Measurements from ENCODE around the gene MYLIP.

Gene MYLIP

DNA sequence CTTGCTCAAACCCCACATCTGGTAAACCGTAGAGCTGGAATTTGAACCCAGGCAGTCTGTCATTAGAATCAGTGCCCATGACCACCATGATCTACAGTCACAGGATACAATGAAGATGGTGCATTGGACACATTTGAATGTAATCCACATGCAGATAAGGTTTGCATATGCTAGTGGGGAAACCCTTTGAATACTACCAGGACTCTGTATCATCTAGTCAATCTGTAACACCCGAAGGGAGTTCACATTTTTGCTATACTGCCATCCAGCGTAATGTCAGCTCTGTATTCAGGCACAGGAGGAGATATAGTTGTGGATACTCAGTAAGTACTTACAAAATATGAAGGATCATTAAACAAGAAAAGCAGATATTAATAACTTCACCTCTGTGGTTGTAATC is 40.5 kb upstream of the MYLIP start:
- TF ChIP-seq, protein P1, sequence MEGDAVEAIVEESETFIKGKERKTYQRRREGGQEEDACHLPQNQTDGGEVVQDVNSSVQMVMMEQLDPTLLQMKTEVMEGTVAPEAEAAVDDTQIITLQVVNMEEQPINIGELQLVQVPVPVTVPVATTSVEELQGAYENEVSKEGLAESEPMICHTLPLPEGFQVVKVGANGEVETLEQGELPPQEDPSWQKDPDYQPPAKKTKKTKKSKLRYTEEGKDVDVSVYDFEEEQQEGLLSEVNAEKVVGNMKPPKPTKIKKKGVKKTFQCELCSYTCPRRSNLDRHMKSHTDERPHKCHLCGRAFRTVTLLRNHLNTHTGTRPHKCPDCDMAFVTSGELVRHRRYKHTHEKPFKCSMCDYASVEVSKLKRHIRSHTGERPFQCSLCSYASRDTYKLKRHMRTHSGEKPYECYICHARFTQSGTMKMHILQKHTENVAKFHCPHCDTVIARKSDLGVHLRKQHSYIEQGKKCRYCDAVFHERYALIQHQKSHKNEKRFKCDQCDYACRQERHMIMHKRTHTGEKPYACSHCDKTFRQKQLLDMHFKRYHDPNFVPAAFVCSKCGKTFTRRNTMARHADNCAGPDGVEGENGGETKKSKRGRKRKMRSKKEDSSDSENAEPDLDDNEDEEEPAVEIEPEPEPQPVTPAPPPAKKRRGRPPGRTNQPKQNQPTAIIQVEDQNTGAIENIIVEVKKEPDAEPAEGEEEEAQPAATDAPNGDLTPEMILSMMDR (IDR thresholded peaks at IDR 0.05; ENCODE audit: borderline replicate concordance, insufficient read depth, low read depth, low read length) = no peak
- H3K4me3 ChIP-seq (ENCODE audit: low read depth, low read length) = no peak overlapping the region

DNA sequence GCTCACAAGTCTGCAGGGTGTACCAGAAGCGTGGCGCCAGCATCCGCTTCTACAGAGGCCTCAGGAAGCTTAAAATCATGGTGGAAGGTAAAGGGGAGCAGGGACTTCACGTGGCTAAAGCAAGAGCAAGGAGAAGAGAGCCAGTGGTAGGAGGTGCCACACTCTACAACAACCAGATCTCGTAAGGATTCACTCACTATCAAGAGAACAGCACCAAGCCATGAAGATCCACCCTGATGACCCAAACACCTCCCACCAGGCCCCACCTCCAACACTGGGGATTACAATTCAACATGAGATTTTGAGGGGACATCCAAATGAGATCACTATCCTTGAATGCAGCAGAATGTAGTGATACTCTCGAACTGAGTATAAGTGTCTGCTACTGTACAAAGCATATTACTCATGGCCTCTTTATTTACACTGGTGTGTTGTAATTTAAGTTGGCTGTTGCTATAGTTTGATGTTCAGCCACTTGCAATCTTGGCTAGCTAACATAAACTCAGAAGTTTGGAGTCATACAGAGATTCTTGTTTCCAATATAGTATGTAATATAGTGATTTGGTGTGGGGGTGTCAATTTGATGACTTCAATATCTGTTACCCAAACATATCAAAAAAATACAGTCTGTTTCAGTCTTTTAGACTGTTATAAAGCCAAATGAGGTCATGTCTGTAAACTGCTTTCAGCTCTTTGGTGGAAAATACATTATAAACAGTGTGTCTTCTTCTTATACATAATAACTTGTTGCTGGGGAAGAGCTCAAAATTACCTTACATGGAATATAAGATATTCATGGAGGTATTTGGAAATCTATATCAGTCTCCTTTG is 39.4 kb upstream of the MYLIP start:
- TF ChIP-seq, protein P1 (IDR thresholded peaks at IDR 0.05; ENCODE audit: borderline replicate concordance, insufficient read depth, low read depth, low read length) = no peak
- H3K4me3 ChIP-seq (ENCODE audit: low read depth, low read length) = no peak overlapping the region

DNA sequence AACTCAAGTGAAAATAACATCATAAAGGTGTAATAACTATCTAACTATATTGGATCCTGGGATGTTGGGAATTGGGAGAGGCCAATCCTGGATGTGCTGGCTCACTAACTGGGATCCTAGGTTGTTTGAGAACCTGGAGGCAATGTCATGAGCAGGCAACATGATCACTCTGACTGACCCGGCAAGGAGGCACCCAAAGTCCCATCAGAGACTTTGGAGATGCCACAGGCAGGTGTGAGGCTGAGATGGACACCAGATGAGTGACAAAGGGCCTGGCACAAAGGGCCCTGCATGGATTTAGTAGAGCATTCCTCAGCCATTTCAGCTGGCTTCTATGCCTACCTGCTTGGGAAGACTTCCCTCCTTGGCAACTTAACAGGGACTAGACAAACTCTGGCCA is 38.4 kb upstream of the MYLIP start:
- TF ChIP-seq, protein P1 (IDR thresholded peaks at IDR 0.05; ENCODE audit: borderline replicate concordance, insufficient read depth, low read depth, low read length) = no peak
- H3K4me3 ChIP-seq (ENCODE audit: low read depth, low read length) = no peak overlapping the region

DNA sequence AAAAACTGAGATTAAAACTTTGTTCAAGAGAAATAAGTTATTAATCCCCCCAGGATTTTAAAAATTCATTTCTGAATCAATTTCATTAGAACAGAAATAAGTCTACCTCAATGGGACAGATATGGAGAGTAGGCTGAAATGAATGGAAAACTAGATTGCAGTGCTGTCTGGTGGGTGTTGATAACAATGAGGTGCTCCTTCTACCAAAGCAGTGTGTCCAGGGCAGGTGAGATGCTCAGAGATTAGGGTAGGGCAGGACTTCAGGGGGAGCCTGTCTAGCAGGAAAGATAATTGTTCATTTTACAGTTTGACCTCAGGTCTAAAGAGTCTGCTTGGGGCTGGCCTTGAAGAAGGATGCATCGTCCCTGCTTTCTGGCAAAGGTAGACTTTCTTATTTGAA is 38.0 kb upstream of the MYLIP start:
- TF ChIP-seq, protein P1 (IDR thresholded peaks at IDR 0.05; ENCODE audit: borderline replicate concordance, insufficient read depth, low read depth, low read length) = no peak
- no peak overlapping the region for H3K4me3 ChIP-seq (ENCODE audit: low read depth, low read length)

DNA sequence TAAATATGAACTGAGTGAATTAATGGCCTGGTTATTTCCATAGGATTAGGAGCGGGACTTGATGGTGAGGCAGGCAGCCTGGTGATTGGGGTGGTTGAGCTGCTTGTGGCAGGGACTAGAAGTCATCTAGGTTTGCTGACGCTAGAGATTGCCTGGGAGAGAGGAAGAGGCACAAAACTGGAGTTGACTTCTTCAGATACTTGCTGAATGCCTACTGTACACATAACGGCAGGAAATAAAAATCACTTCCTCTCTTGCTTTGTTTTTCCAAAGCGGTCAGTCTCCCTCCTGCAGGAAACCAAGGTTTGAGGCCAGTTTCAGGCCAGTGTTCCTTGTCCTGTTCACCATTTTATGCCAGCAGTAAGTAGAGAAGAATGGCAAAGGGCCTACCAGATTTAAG is 36.7 kb upstream of the MYLIP start:
- no peak overlapping the region for H3K4me3 ChIP-seq (ENCODE audit: low read depth, low read length)
- TF ChIP-seq, protein P1 (IDR thresholded peaks at IDR 0.05; ENCODE audit: borderline replicate concordance, insufficient read depth, low read depth, low read length) = no peak

DNA sequence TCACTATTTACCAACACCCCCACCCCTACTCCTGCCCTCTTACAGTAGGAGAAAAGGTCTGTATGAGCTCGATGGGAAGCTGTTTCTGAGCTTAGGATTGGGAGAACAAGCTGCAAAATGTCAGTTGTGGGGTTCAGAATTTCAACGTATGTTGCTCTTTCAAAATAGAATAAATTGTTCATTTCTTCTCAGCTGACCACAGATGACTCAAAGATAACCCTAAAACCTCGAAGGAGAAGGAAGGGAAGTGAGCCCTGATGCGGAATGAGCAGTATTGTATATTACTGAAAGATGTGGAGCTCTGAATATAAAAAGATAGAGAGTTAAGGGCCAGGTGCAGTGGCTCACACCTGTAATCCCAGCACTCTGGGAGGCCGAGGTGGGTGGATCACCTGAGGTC is 35.9 kb upstream of the MYLIP start:
- H3K4me3 ChIP-seq (ENCODE audit: low read depth, low read length) = no peak overlapping the region
- TF ChIP-seq, protein P1 (IDR thresholded peaks at IDR 0.05; ENCODE audit: borderline replicate concordance, insufficient read depth, low read depth, low read length) = no peak

DNA sequence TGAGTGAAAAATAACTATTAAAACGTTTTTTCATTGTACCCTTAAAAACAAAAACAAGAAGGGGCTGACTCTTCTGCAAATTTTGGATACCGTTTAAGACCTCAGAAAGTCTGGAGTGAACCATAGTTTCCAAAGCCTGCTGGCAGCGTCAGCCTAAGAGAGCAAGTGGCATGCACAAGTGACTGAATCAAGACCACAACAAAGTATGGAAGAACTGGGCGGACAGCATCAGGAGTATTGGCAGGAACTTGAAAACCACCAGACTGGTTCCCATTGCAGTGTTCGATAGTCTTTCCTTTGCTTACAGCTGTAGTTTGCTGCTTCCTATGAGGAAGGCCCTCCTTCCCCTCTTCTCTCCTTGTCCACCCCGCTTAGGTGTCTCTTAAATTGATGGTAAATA is 33.7 kb upstream of the MYLIP start:
- no peak overlapping the region for H3K4me3 ChIP-seq (ENCODE audit: low read depth, low read length)
- TF ChIP-seq, protein P1 (IDR thresholded peaks at IDR 0.05; ENCODE audit: borderline replicate concordance, insufficient read depth, low read depth, low read length) = no peak
